ENCODE results near the gene MYBPHL.

MYBPHL gene

GRCh38 chr1:109250454-109251276, 56.1 kb downstream of the MYBPHL start:
- no peak for DNase-seq

GRCh38 chr1:109249654-109250401, 57.0 kb downstream of the MYBPHL start:
- no peak for DNase-seq

GRCh38 chr1:109248797-109249629, 57.8 kb downstream of the MYBPHL start, which contains the start of gene CELSR2:
CELSR2 (plus strand) TSS chr1:109249539; CDS start chr1:109250080, 541 bp downstream.
- peak; percentile 43 to 69 for DNase-seq

GRCh38 chr1:109248444-109248796, 58.4 kb downstream of the MYBPHL start:
- DNase-seq, result no peak

GRCh38 chr1:109247401-109248365, 59.1 kb downstream of the MYBPHL start:
- no peak for DNase-seq

- DNase-seq, result no peak
These were observed 60.7 kb downstream of the MYBPHL start for GRCh38 chr1:109246141-109246551.

GRCh38 chr1:109243860-109244552, 62.8 kb downstream of the MYBPHL start:
- no peak for DNase-seq

GRCh38 chr1:109243221-109243620, 63.6 kb downstream of the MYBPHL start:
- DNase-seq, result no peak

GRCh38 chr1:109242387-109242786, 64.4 kb downstream of the MYBPHL start:
- DNase-seq, result no peak

Data from NCI-H2081 (cell line).